Vagina (tissue), 2 donors: Measurements from ENCODE around the gene MICAL3. TPM values are rescaled to one million over a fixed set of nuclear protein-coding genes. Genes with fewer than 3 reads are reported as not detected.

Experiments
- DNase-seq, 2 donors: peaks; one replicate each; pipeline ENCODE4 v3.0.0-alpha.2; 2017; ENCODE audit errors: extremely low spot score in 2 of 2
- H3K27ac ChIP-seq: fragments of 200-600 bp; sonication (generic); one replicate; pipeline ENCODE4 v1.5.1; 2019
- H3K27me3 ChIP-seq: fragments of 200-600 bp; sonication (generic); one replicate; pipeline ENCODE4 v1.5.1; 2019
- H3K36me3 ChIP-seq, 2 donors: fragments of 200-600 bp; sonication (generic); one replicate each; pipeline ENCODE4 v1.5.1; 2017 to 2019
- H3K4me1 ChIP-seq: fragments of 200-600 bp; sonication (generic); one replicate; pipeline ENCODE4 v1.5.1; 2019
- H3K4me3 ChIP-seq, 2 donors: fragments of 200-600 bp; sonication (generic); 1 replicate in 1 of 2; 2 replicates in 1 of 2; pipeline ENCODE4 v1.5.1; 2016 to 2019
- H3K9me3 ChIP-seq: fragments of 200-600 bp; sonication (generic); one replicate; pipeline ENCODE4 v1.5.1; 2019
- POLR2A ChIP-seq, 2 donors: fragments of 450-650 bp; IDR thresholded peaks; one replicate each; pipeline ENCODE4 v1.6.1; 2017; ENCODE audit warnings: antibody characterized with exemption in 2 of 2, mild to moderate bottlenecking in 2 of 2, moderate library complexity in 2 of 2
- POLR2AphosphoS5 ChIP-seq, 2 donors: sonication (generic); formaldehyde crosslinking; IDR thresholded peaks; one replicate each; pipeline ENCODE4 v1.9.0; 2017; ENCODE audit warnings: antibody characterized with exemption in 2 of 2, mild to moderate bottlenecking in 2 of 2, low read depth in 1 of 2; ENCODE audit not compliant: insufficient read depth in 1 of 2
- intact Hi-C: fragments of 100-400 bp; cut with DNase I; formaldehyde crosslinking; loops from one replicate; pipeline ENCODE4 v1.15.1; 2023
- total RNA-seq: library from RNA; depleted of rRNA; stranded (reverse); fragments of >200 nt; gene quantifications from one replicate; pipeline ENCODE4 v1.2.3, GENCODE V29; 2016
- TF ChIP-seq, protein P1 (sequence below), 3 experiments: fragments of 450-650 bp in 2 of 3; fragments of 200-600 bp in 1 of 3; sonication (generic) in 1 of 3; IDR thresholded peaks; one replicate each; pipeline ENCODE4 v1.5.1; 2017 to 2019; ENCODE audit warnings: antibody characterized with exemption in 3 of 3, mild to moderate bottlenecking in 2 of 3, moderate library complexity in 2 of 3

Gene MICAL3
- total RNA-seq, 1 donor from 2014 or later, result 35.1 TPM

DNA sequence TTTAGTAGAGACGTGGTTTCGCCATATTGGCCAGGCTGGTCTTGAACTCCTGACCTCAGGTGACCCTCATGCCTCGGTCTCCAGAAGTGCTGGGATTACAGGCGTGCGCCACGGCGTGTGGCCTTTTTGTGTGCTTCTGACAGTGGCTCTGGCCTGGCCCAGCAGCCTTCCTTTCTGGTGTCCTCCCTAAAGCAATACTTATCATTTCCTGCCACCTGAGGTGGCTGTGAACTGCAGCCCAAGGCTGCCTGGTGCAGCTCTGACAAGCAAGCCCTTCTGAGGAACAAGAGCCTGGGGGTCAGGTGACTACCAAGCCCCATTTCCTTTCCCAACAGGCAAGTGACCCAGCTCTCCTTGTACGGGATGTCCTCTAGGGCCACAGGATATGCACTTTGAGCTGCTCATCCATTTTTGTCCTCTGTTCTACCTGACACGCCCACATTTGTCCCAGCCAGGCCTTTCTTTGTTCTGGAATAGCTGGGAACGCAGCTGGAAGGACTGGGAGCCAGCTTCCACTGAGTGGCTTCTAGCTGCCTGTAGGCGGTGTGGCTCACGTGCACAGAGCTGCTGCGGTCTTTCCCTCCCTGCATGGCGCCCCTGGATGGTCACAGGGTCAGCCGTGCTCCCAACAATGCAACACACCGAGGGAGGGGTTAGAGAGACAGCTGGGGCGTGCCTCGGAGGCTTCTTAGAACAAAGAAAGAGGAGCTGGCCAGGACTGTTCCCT, 237.8 kb downstream of the MICAL3 start:
- peak; percentile 40 to 56 for TF ChIP-seq POLR2AphosphoS5 (IDR thresholded peaks at IDR 0.05; ENCODE audit: insufficient read depth in 1 of 2, low read depth in 1 of 2)
- TF ChIP-seq, protein P1, sequence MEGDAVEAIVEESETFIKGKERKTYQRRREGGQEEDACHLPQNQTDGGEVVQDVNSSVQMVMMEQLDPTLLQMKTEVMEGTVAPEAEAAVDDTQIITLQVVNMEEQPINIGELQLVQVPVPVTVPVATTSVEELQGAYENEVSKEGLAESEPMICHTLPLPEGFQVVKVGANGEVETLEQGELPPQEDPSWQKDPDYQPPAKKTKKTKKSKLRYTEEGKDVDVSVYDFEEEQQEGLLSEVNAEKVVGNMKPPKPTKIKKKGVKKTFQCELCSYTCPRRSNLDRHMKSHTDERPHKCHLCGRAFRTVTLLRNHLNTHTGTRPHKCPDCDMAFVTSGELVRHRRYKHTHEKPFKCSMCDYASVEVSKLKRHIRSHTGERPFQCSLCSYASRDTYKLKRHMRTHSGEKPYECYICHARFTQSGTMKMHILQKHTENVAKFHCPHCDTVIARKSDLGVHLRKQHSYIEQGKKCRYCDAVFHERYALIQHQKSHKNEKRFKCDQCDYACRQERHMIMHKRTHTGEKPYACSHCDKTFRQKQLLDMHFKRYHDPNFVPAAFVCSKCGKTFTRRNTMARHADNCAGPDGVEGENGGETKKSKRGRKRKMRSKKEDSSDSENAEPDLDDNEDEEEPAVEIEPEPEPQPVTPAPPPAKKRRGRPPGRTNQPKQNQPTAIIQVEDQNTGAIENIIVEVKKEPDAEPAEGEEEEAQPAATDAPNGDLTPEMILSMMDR (IDR thresholded peaks at IDR 0.05), result no peak
- no peak for TF ChIP-seq POLR2A (IDR thresholded peaks at IDR 0.05)
- no peaks in the 10 kb centered on the region for H3K9me3 ChIP-seq
- peaks cover 0 to 22% of the 10 kb centered on the region in 2 donors for H3K36me3 ChIP-seq
- H3K4me3 ChIP-seq, result no peak overlapping the region
- DNase-seq, result no peak
- H3K27me3 ChIP-seq, result no peaks in the 10 kb centered on the region
- peaks cover 18% of the 10 kb centered on the region for H3K4me1 ChIP-seq
- intact Hi-C loops, result no loop called here
- no peak overlapping the region for H3K27ac ChIP-seq

DNA sequence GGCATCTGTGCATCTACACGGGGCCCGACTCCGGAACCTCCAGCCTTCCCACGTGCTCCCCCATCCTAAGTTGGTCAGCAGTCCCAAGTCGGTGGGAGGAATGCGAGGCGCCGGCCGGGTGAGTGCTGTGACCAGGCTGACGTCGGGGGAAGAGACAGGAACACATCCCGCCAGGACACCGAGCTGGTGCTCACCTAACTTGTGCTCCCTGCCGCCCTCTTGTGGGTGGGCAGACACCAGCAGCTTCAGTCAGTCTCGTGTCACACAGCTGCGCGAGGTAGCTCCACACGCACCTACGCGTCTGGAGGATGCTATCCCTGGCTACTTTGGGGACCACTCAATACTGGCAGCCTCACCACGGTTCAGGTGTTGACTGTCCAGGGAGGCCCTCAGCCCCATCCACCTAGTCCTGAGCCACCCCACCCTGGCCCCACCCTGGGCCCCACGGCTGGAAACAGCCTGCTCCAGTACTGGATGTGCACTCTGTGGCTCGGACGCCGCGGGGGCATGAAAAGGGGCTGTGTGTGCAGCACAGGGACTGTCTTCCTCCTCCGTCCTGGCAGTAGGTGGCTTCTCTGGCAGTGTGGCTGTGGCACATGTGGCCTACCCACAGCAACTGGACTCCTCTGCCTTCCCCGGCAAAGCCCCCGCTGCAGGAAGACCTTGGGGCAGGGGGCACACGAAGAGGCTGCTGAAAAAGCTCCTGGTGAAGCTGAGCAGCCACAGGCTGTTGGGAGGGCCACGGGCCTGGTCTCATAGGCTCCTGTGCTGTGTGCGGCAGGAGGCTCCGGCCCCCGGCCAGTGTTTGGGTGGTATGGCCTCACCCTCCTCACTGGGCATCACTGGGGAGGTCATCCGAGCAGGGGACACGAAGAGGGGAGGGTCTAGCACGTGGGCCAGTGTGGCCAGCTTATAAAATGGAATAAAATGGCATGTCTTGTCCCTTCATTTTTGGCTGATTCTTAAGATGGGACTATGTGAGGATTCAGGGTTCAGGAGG, 238.9 kb downstream of the MICAL3 start:
- Histone ChIP-seq H3K4me3 (no peak overlapping the region), H3K27ac (no peak overlapping the region), H3K27me3 (no peaks in the 10 kb centered on the region), H3K36me3 (peaks cover 0 to 17% of the 10 kb centered on the region in 2 donors), H3K4me1 (peaks cover 27% of the 10 kb centered on the region), H3K9me3 (no peaks in the 10 kb centered on the region)
- intact Hi-C loops, result no loop called here
- no peak for TF ChIP-seq POLR2AphosphoS5 (IDR thresholded peaks at IDR 0.05; ENCODE audit: insufficient read depth in 1 of 2, low read depth in 1 of 2)
- TF ChIP-seq, protein P1 (IDR thresholded peaks at IDR 0.05), result peak in 2 of 3 experiments; percentile 4 to 22
- no peak for DNase-seq

- Histone ChIP-seq H3K4me1 (peaks cover 27% of the 10 kb centered on the region), H3K9me3 (no peaks in the 10 kb centered on the region), H3K4me3 (no peak overlapping the region), H3K27me3 (no peaks in the 10 kb centered on the region), H3K27ac (no peak overlapping the region), H3K36me3 (peaks cover 0 to 10% of the 10 kb centered on the region in 2 donors)
- intact Hi-C loops, result no loop called here
- TF ChIP-seq, protein P1 (IDR thresholded peaks at IDR 0.05), result no peak
- TF ChIP-seq POLR2AphosphoS5 (IDR thresholded peaks at IDR 0.05; ENCODE audit: insufficient read depth in 1 of 2, low read depth in 1 of 2) (no peak), POLR2A (IDR thresholded peaks at IDR 0.05) (no peak)
- no peak for DNase-seq
Observed at GRCh38 chr22:17784776-17785175, 239.6 kb downstream of the MICAL3 start.

GRCh38 chr22:17783773-17784480, 240.4 kb downstream of the MICAL3 start:
- Histone ChIP-seq H3K4me3 (no peak overlapping the region), H3K27ac (no peak overlapping the region), H3K36me3 (peaks cover 0 to 4% of the 10 kb centered on the region in 2 donors), H3K9me3 (no peaks in the 10 kb centered on the region), H3K4me1 (peaks cover 27% of the 10 kb centered on the region), H3K27me3 (no peaks in the 10 kb centered on the region)
- TF ChIP-seq, protein P1 (IDR thresholded peaks at IDR 0.05), result no peak
- TF ChIP-seq POLR2A (IDR thresholded peaks at IDR 0.05) (no peak), POLR2AphosphoS5 (IDR thresholded peaks at IDR 0.05; ENCODE audit: insufficient read depth in 1 of 2, low read depth in 1 of 2) (no peak)
- DNase-seq, result no peak
- intact Hi-C loops, result no loop called here
